Iris pigment epithelial cell (primary cell): ENCODE measurements around the gene OR51T1.
"Not testable (repeated sequence)": the region's sequence is repeated elsewhere in the genome, so short reads cannot be mapped to it uniquely, and the experiment has no call there.

Experiments used
- DNase-seq: peaks from one replicate; pipeline ENCODE4 v3.0.0-alpha.2; 2011; ENCODE audit warnings: low read depth

OR51T1 gene, protein sequence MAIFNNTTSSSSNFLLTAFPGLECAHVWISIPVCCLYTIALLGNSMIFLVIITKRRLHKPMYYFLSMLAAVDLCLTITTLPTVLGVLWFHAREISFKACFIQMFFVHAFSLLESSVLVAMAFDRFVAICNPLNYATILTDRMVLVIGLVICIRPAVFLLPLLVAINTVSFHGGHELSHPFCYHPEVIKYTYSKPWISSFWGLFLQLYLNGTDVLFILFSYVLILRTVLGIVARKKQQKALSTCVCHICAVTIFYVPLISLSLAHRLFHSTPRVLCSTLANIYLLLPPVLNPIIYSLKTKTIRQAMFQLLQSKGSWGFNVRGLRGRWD

DNA sequence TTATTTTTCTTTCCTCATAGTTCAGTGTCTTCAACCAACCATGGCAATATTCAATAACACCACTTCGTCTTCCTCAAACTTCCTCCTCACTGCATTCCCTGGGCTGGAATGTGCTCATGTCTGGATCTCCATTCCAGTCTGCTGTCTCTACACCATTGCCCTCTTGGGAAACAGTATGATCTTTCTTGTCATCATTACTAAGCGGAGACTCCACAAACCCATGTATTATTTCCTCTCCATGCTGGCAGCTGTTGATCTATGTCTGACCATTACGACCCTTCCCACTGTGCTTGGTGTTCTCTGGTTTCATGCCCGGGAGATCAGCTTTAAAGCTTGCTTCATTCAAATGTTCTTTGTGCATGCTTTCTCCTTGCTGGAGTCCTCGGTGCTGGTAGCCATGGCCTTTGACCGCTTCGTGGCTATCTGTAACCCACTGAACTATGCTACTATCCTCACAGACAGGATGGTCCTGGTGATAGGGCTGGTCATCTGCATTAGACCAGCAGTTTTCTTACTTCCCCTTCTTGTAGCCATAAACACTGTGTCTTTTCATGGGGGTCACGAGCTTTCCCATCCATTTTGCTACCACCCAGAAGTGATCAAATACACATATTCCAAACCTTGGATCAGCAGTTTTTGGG, at the start of gene OR51T1:
Gene OR51T1 (plus strand): TSS at position 41 of the 641 bp plus-strand sequence. CDS start 0 bp downstream, at position 41.
- peak; percentile 36 for DNase-seq

DNA sequence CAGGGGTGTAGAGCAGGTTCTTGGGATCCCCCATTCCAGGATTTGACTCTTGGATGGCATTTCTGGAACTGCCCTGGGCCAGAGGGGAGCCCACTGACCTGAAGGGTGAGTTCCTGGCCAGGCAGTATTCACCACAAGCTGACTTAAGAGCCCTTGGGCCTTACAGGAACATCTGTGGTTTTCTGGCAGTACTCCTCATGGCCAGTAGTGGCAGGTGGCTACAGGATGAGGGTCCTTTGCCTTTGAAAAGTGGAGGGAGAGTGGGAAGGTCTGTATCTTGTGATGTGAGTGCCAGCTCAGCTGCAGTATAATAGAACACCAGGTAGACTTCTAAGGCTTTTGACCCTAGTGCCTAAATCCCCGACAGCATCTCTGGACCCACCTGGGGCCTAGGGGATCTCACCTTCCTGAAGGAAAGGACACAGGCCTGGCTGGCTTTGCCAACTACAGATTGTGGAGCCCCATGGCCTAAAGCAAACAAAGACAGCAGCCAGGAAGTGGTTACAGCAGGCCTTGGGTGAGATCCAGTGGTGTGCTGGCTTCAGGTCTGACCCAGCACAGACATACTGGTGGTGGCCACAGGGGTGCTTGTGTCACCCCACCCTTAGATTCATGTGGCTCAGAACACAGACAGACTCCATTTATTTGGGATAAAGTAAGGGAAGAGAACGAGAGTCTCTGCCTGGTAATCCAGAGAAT, 41.7 kb upstream of the OR51T1 start:
- DNase-seq = no peak

GRCh38 chr11:4848908-4849532, 32.7 kb upstream of the OR51T1 start, which contains the start of gene OR51S1:
Gene OR51S1, minus strand, starts transcription at chr11:4849208. Its CDS starts 0 bp downstream, at chr11:4849208.
- no peak for DNase-seq

GRCh38 chr11:4851033-4851432, 30.7 kb upstream of the OR51T1 start:
- DNase-seq = peak; percentile 44

GRCh38 chr11:4854286-4854685, 27.4 kb upstream of the OR51T1 start:
- DNase-seq = not testable (repeated sequence)

GRCh38 chr11:4862447-4863236, 19.1 kb upstream of the OR51T1 start:
- DNase-seq = no peak

- DNase-seq = no peak
Observed at GRCh38 chr11:4863876-4864275, 17.8 kb upstream of the OR51T1 start.

GRCh38 chr11:4865855-4866254, 15.8 kb upstream of the OR51T1 start:
- no peak for DNase-seq

- no peak for DNase-seq
Observed at GRCh38 chr11:4881188-4881587, 512 bp upstream of the OR51T1 start.

GRCh38 chr11:4882543-4882942, 843 bp downstream of the OR51T1 start:
- DNase-seq = no peak

- DNase-seq = peak; percentile 9
Observed at GRCh38 chr11:4884361-4884760, 2.7 kb downstream of the OR51T1 start.

DNA sequence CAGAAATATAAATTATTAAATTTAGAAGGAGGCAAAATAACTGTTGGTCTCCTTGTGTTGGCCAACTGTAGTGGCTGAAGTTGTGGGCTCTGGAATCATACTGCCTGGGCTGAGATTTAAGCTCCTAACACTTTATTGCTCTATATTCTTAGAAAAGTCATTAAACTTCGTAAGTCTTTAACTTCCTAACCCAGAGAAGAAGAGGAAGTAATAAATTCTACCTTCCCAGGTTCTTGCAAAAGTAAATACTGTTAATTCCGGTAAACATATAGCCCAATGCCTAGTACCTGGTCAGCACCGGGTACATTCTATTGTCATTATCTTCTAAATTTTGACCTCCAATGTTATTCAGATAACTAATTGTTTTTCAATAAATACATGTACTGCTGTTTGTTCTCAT, 4.5 kb downstream of the OR51T1 start:
- no peak for DNase-seq

- DNase-seq = peak; percentile 14
Observed at GRCh38 chr11:4887591-4887990, 5.9 kb downstream of the OR51T1 start.

GRCh38 chr11:4890279-4890678, 8.6 kb downstream of the OR51T1 start:
- DNase-seq = peak; percentile 22

DNA sequence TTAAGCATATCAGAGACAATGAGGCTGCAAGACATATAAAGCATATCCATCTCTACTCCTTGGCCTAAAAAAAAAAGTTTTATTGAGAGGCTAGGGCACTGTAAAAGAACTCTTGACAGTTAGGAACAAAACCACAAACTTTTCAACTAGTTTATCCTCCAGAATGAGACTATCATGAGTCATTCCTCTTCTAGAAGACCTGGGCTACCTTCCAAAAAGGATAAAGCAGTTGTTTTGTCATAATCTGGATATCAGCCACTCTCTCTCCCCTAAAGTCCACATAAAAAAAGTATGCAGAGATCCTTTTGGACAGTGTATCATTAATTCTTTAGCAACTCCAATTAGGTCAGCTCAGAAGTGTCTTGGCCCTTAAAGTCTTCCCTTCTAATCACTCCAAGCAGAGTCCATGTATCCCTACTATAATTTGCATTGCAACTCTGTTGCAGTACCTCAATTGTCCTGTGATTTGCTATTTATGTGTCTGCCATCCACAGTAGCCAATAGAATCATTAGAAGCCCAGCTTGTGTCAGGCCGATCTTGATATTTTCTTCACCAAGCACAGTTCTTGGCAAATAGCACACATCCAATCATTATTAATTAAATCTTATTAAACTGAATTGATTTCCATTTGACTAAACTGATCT, 10.4 kb downstream of the OR51T1 start:
- DNase-seq = peak; percentile 89

DNA sequence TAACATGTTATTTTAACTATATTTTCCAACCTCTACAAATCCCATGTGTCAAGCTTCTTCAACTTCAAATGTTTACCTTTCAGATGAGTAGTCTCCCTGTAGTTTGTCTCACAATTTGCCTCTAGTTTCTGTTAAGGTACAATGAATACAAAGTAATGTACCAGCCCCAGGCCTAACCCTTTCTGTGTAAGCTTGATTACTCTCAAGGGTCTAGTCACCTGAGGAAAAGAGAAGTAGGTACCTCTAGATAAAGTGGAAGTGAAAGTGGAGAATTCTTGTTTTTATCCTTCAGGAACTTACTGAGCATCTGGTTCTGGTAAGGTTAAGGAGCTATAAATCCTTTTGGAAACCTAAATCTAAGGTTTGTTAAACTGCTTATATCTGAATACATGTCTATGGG, 21.8 kb downstream of the OR51T1 start, which contains the start of gene OR51A7:
Gene OR51A7 (plus strand): TSS at position 300 of the 400 bp plus-strand sequence. CDS start 3,587 bp downstream, outside the sequence.
- no peak for DNase-seq

DNA sequence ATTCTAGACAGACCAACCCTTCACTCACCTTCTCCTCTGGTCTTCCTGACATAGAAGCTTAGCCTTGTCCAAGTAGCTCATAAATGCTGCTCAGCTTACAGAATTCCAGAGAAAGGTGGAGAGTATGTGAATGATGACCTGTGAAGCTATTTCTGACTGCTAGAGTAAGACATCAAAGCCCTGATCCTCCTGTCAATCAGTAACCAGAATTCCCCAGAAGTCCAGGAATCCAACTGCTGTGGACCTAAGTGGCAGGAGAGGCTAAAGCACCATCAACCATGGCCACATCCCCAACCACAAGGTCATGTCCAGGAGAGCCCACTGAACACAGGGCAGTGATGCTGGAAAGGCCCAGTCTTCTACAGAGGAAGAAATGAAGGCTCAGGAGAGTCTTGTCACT, 34.9 kb downstream of the OR51T1 start:
- DNase-seq = no peak

DNA sequence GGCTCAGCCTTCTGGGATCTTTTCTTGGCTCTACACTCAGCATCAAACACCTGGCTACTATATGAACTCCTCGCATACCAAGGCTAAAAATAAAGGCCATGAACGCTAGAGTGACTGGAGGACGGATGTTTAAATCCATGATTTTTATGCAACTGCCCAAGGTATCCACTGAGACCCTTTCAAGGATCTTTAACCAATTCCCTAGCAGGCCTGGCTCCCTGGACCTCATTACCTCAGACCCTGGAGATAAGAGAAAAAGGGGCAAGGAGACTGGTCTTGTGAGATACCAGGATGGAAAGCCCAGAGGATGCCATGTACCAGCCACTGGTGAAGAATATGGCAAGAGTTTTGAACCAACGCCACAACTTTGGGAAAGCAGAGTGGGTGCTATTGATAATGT, 37.5 kb downstream of the OR51T1 start, which contains the start of gene OR51G2:
Gene OR51G2 (minus strand): TSS at position 101 of the 400 bp plus-strand sequence. CDS start 3,687 bp downstream, outside the sequence.
- DNase-seq = no peak

DNA sequence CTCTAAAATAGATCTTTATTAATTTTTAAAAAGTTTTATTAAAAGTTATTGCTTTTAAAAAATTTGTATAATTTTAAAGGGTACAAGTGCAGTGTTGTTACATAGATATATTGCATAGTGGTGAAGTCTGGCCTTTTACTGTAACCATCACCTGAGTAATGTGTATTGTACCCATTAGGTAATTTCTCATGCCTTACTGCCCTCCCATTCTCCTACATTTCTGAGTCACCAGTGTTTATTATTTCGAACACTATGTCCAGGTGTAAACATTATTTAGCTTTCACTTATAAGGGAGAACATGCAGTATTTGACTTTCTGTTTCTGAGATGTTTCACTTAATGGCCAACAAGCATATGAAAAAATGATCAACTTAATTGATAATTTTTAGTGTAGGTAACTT, 40.1 kb downstream of the OR51T1 start:
- DNase-seq = no peak

- no peak for DNase-seq
Observed at GRCh38 chr11:4922304-4922703, 40.6 kb downstream of the OR51T1 start.

GRCh38 chr11:4924239-4924638, 42.5 kb downstream of the OR51T1 start, which contains the start of gene OR51G1:
Gene OR51G1, minus strand, starts transcription at chr11:4924339. Its CDS starts 0 bp downstream, at chr11:4924339.
- DNase-seq = no peak
